HCT116 (cell line): ENCODE results near the gene CASTOR2. TPM values are rescaled to one million over a fixed set of nuclear protein-coding genes. Genes with fewer than 3 reads are reported as not detected.
"Not testable (repeated sequence)": the region's sequence is repeated elsewhere in the genome, so short reads cannot be mapped to it uniquely, and the experiment has no call there.

Experiments
- ATAC-seq: fragments of 200-7000 bp; cut with Tn5 transposase; 2 replicates; pipeline ENCODE4 v1.9.1; 2020; ENCODE audit warnings: mild to moderate bottlenecking, moderate library complexity
- BruUV-seq: library from RNA; stranded (reverse); fragments of 400-500 nt; replicated peaks from 2 replicates; lab custom pipeline; 2021; lab: Mats Ljungman, UMichigan
- CTCF ChIA-PET: fragments of 300-600 bp; sonication (Branson Sonifier 250); formaldehyde crosslinking; loops from one replicate; lab custom pipeline; 2021; ENCODE audit warnings: antibody characterized with exemption; lab: Charles Lee
- POLR2A ChIA-PET: fragments of 300-600, 350-600 bp; sonication (Branson Sonifier 250); formaldehyde crosslinking; loops from one replicate; lab custom pipeline; 2021; ENCODE audit warnings: antibody characterized with exemption; lab: Charles Lee
- RAD21 ChIA-PET, 2 experiments: fragments of 300-600 bp; sonication (Branson Sonifier 250); formaldehyde crosslinking; loops; one replicate each; lab custom pipeline; 2023; ENCODE audit warnings: low total read pairs in 2 of 2; ENCODE audit not compliant: uncharacterized antibody in 2 of 2, unreplicated experiment in 2 of 2, low non-redundant PET in 1 of 2; lab: Charles Lee
- DNase-seq: peaks from one replicate; pipeline ENCODE4 v3.0.0-alpha.2; 2010; ENCODE audit warnings: low read depth, low spot score
- H2AFZ ChIP-seq: fragments of 200-600 bp; shearing (Covaris generic), sonication (generic); 2 replicates; pipeline ENCODE4 v1.6.1; 2017; ENCODE audit warnings: low read depth, mixed run types, mixed read lengths, antibody characterized with exemption, low read length; ENCODE audit not compliant: poor library complexity, severe bottlenecking
- H3K27ac ChIP-seq: 2 replicates; pipeline ENCODE4 v1.5.1; 2012; ENCODE audit warnings: low read depth, low read length
- H3K27me3 ChIP-seq: fragments of 200-600 bp; sonication (generic); 2 replicates; pipeline ENCODE4 v1.6.1; 2016; ENCODE audit warnings: mixed run types, low read length, mixed read lengths; ENCODE audit not compliant: insufficient read depth
- H3K36me3 ChIP-seq, 2 experiments: fragments of 200-500 bp in 1 of 2; fragments of 200-600 bp in 1 of 2; sonication (Bioruptor generic) in 1 of 2; sonication (generic) in 1 of 2; 2 replicates each; pipeline versions ENCODE4 v1.5.1 to v1.6.1; 2014 to 2016; ENCODE audit warnings: low read length in 2 of 2, inconsistent platforms in 1 of 2, mixed read lengths in 1 of 2, mixed run types in 1 of 2; ENCODE audit not compliant: insufficient read depth in 2 of 2, control insufficient read depth in 1 of 2
- H3K4me1 ChIP-seq, 2 experiments: fragments of 200-600 bp in 1 of 2; sonication (generic) in 1 of 2; 2 replicates each; pipeline versions ENCODE4 v1.5.1 to v1.6.1; 2012 to 2017; ENCODE audit warnings: low read length in 2 of 2, inconsistent platforms in 1 of 2, mild to moderate bottlenecking in 1 of 2, mixed read lengths in 1 of 2, mixed run types in 1 of 2, moderate library complexity in 1 of 2; ENCODE audit not compliant: insufficient read depth in 2 of 2, control insufficient read depth in 1 of 2
- H3K4me2 ChIP-seq: fragments of 200-600 bp; sonication (generic); 2 replicates; pipeline ENCODE4 v1.6.1; 2017; ENCODE audit warnings: mixed run types, low read length, mixed read lengths
- H3K4me3 ChIP-seq, 2 experiments: fragments of 200-600 bp in 1 of 2; sonication (generic) in 1 of 2; replicated peaks in 1 of 2; 2 replicates each; pipeline ENCODE4 v1.5.1; 2011 to 2016; ENCODE audit warnings: low read length in 2 of 2, control low read depth in 1 of 2, low read depth in 1 of 2, mild to moderate bottlenecking in 1 of 2, mixed read lengths in 1 of 2, mixed run types in 1 of 2
- H3K79me2 ChIP-seq: fragments of 200-600 bp; sonication (generic); 2 replicates; pipeline ENCODE4 v1.6.1; 2017; ENCODE audit warnings: mild to moderate bottlenecking, mixed run types, low read length, moderate library complexity, mixed read lengths; ENCODE audit not compliant: insufficient read depth
- H3K9ac ChIP-seq: fragments of 200-600 bp; sonication (generic); 2 replicates; pipeline ENCODE4 v1.6.1; 2016; ENCODE audit warnings: low read length, mixed read lengths
- H3K9me2 ChIP-seq: fragments of 200-600 bp; sonication (generic), shearing (Covaris generic); 2 replicates; pipeline ENCODE4 v1.6.1; 2017; ENCODE audit warnings: mixed run types, mild to moderate bottlenecking, moderate library complexity; ENCODE audit not compliant: insufficient read depth
- H3K9me3 ChIP-seq, 2 experiments: fragments of 200-500 bp in 1 of 2; fragments of 200-600 bp in 1 of 2; sonication (Bioruptor generic) in 1 of 2; sonication (generic) in 1 of 2; 2 replicates each; pipeline ENCODE4 v1.6.1; 2014 to 2017; ENCODE audit warnings: low read length in 2 of 2, mixed read lengths in 2 of 2, inconsistent platforms in 1 of 2, low read depth in 1 of 2, mild to moderate bottlenecking in 1 of 2, mixed run types in 1 of 2, moderate library complexity in 1 of 2; ENCODE audit not compliant: control insufficient read depth in 1 of 2, insufficient read depth in 1 of 2
- H4K20me1 ChIP-seq: fragments of 200-600 bp; sonication (generic), shearing (Covaris generic); 2 replicates; pipeline ENCODE4 v1.6.1; 2017; ENCODE audit warnings: mixed run types, mild to moderate bottlenecking, moderate library complexity; ENCODE audit not compliant: insufficient read depth
- intact Hi-C: fragments of 100-400 bp; cut with micrococcal nuclease; formaldehyde crosslinking; loops from 2 replicates; pipeline ENCODE4 v1.10.0; 2022
- total RNA-seq: library from RNA; stranded (reverse); gene quantifications from one replicate; pipeline ENCODE4 v1.2.1, GENCODE V29; 2021; ENCODE audit not compliant: unreplicated experiment

Gene CASTOR2
- total RNA-seq, 1 experiment from 2014 or later: 9.4 TPM

GRCh38 chr7:74975959-74976358, 11.5 kb downstream of the CASTOR2 start:
- H3K27me3 ChIP-seq, DNase-seq, H3K79me2 ChIP-seq, H3K4me1 ChIP-seq, intact Hi-C loops, ATAC-seq, H4K20me1 ChIP-seq, BruUV-seq, H3K9ac ChIP-seq, H3K9me3 ChIP-seq, H3K36me3 ChIP-seq, CTCF ChIA-PET, POLR2A ChIA-PET, RAD21 ChIA-PET, H3K9me2 ChIP-seq, H3K4me2 ChIP-seq, H3K4me3 ChIP-seq, H3K27ac ChIP-seq, H2AFZ ChIP-seq: not testable (repeated sequence)

GRCh38 chr7:74977523-74977922, 13.0 kb downstream of the CASTOR2 start:
- H3K9me2 ChIP-seq, CTCF ChIA-PET, intact Hi-C loops, DNase-seq, BruUV-seq, H3K27ac ChIP-seq, H4K20me1 ChIP-seq, H3K27me3 ChIP-seq, POLR2A ChIA-PET, H3K79me2 ChIP-seq, H3K36me3 ChIP-seq, H3K4me3 ChIP-seq, RAD21 ChIA-PET, H3K9me3 ChIP-seq, H3K9ac ChIP-seq, H3K4me2 ChIP-seq, H3K4me1 ChIP-seq, H2AFZ ChIP-seq, ATAC-seq: not testable (repeated sequence)

GRCh38 chr7:74988436-74988835, 23.9 kb downstream of the CASTOR2 start:
- H2AFZ ChIP-seq, RAD21 ChIA-PET, H3K36me3 ChIP-seq, H4K20me1 ChIP-seq, H3K9ac ChIP-seq, H3K9me2 ChIP-seq, intact Hi-C loops, DNase-seq, H3K27ac ChIP-seq, POLR2A ChIA-PET, H3K9me3 ChIP-seq, CTCF ChIA-PET, H3K4me3 ChIP-seq, ATAC-seq, BruUV-seq, H3K79me2 ChIP-seq: not testable (repeated sequence)
- 0 out of 2 replicates have a peak overlapping the region, but pooled peaks have one; percentile 14 for H3K4me2 ChIP-seq
- H3K27me3 ChIP-seq: peaks cover 16% of the 10 kb centered on the region
- peaks cover 5 to 12% of the 10 kb centered on the region in 2 experiments for H3K4me1 ChIP-seq
